ENCODE measurements around the gene CPED1.

DNA sequence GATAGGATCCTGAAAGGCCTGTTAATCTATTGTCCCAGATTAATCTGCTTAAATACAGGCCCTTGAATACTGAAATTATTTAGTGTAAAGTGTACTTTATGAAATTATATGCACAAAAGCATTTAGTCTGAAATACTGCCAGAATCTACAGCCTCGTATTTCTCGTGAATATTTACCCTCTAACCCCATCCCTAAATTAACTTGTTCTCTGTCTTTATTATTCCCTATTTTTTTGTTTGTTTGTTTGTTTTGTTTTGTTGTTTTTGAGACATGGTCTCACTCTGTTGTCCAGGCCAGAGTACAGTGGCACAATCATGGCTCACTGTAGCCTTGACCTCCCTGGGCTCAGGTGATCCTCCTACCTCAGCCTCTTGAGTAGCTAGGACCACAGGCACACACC lies 2.7 kb upstream of the CPED1 start:
- TF ChIP-seq POLR2A (IDR thresholded peaks at IDR 0.05), result no peak
- TF ChIP-seq, protein P1, sequence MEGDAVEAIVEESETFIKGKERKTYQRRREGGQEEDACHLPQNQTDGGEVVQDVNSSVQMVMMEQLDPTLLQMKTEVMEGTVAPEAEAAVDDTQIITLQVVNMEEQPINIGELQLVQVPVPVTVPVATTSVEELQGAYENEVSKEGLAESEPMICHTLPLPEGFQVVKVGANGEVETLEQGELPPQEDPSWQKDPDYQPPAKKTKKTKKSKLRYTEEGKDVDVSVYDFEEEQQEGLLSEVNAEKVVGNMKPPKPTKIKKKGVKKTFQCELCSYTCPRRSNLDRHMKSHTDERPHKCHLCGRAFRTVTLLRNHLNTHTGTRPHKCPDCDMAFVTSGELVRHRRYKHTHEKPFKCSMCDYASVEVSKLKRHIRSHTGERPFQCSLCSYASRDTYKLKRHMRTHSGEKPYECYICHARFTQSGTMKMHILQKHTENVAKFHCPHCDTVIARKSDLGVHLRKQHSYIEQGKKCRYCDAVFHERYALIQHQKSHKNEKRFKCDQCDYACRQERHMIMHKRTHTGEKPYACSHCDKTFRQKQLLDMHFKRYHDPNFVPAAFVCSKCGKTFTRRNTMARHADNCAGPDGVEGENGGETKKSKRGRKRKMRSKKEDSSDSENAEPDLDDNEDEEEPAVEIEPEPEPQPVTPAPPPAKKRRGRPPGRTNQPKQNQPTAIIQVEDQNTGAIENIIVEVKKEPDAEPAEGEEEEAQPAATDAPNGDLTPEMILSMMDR (IDR thresholded peaks at IDR 0.05), result no peak

Data from vagina (tissue), 2 donors.